DMS53 (cell line): ENCODE measurements around the gene ZMYND10.

Source experiments
- DNase-seq: peaks from one replicate; lab custom pipeline; 2025; lab: John Stamatoyannopoulos, UW

ZMYND10 gene

DNA sequence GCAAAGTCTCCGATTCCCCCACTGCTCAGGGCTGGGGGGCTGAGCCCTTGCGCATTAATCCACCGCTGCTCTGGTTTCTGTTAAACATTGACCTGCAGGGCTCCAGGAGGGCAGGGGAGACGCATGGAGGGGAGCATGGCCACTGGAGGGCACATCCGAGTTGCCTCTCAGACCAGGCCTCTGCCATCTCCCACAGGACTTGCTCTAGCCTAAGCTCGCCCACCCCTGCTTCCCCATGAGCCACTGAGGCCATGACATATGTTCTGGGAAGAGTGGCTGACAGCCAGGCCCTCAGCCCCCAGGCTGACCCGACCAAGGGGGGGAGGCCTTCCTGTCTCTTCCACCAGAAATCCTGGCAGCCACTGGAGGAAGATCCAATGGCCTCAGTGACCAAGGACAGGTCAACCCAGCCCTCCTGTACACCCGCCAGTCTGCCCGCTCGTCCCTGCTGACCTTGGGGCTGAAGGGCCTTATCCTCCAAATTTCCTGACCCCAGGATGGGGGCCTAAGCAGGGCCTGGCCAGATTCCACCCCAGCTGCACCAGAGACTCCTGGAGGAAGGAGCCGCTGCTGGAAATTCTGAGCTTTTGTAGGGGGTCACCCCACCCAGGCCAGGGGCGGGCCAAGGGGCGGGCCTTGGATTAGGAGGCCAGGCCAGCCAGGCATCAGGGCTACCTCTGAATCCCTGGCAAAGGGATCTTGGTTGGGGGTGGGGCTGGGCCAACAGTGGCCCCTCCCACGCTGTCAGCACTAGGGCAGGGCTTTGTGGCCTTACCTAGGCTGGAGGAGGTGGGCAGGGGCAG is 42.3 kb downstream of the ZMYND10 start, which contains the start of gene HYAL1:
Gene HYAL1 (minus strand): TSS at position 562 of the 803 bp plus-strand sequence. CDS start 618 bp downstream, outside the sequence.
- DNase-seq: no peak

DNA sequence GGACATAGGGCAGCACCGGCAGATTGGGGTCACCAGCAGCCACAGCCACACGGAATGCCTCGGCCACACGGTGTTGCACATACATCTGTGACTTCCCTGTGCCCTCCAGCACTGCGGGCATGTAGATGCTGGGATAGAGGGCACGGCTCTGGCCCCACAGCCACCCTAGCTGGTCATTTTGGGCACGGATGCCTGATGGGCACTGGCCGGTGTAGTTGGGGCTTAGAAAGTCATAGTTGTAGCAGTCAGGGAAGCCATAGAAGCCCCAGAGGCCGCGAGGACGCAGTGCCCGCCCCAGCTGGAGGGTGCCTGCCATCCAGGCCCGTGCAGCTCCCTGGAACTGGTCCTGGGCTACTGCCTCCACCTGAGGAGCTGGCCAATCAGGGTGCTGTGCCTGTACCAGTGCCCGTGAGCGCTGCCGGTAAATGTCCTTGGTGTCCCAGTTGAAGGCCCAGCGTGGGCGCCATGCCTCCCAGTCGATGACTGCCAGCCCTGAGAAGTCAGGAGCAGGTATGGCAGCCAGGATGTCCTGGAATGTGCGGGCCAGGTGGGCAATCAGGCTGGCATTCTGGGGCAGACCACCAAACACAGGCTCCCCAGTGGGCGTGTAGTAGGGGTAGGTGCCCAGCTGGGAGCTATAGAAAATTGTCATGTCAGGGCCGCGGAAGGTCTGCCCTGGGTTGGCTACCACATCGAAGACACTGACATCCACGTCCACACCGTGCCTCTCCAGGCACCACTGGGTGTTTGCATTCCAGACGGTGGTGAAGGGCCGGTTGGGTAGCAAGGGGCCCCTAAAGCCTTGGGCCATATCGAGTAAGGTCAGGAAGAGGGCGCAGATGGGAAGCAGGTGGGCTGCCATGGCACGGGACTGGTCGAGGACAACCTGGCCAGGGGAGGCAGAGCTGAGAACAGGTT is 43.2 kb downstream of the ZMYND10 start:
- no peak for DNase-seq

DNA sequence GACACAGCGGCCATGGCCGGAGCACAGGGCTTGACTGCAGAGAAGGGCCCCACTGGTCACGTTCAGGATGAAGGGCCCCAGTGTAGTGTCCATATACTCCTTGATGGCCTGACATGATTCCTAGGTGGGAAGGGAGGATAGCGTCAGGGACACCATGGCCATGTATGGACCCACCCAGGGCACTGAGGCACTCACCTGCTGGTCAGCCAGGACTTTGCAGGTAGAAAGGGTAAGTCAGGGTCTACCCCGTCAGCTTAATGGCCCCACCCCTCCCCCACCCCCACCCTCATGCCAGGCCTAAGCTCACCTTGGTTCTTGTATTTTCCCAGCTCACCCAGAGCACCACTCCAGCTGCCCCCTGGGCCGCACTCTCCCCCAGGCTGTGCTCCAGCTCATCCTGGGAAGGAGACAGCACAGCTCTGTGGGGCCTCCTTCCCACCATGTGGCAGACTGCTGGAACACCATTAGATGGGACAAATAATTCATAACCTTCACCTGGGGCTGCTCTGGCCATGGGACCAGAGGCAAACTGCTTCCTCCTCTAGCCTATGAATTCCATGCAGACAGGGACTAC is 44.8 kb downstream of the ZMYND10 start:
- no peak for DNase-seq

DNA sequence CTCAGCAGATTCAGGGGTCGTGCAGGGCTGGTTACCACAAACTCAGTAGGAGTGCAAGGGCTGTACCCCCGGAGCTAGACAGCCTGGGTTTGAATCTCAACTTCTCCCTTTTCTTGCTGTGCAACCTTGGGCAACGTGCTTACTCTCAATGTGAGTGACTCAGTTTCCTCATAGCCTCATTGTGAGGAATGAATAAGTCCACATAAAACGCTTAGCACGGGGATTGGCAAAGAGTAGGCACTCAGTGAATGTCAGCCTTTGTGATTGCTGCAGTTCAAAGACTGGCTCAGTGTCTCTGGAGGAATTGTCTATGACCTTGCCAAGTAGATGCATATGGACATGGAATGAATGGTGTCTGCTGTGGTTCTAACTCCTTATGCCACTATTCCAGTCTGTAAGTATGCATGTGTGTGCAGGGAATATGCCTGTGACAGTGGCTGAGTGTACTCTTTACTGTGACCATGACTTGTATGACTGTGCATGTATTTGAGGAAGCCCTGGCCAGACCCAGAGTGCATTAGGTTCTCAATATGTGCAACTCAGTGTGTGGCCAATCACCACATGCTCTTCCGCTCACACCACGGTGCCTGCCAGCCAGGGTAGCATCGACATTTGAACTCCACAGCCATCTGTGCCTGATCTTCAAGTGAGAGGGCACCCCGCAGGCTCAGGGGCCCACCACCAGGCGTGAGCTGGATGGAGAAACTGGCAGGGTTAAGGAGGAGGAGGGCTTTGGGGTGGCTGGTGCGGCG is 45.4 kb downstream of the ZMYND10 start:
- DNase-seq: no peak

DNA sequence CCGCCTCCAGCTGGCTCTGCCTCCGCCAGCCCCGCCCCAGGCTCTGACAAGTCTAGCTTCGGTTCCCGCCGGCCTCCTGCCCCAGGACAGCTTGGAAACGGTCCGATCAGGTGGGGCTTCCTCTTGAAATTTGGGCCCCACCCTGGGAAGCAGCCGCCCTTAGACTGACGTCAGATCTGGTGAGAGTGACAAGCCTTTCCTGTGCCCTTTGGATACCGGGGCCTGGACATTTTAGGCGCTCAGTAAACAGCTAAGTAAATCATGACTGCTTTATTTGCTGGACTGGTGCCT is 45.9 kb downstream of the ZMYND10 start:
- no peak for DNase-seq

DNA sequence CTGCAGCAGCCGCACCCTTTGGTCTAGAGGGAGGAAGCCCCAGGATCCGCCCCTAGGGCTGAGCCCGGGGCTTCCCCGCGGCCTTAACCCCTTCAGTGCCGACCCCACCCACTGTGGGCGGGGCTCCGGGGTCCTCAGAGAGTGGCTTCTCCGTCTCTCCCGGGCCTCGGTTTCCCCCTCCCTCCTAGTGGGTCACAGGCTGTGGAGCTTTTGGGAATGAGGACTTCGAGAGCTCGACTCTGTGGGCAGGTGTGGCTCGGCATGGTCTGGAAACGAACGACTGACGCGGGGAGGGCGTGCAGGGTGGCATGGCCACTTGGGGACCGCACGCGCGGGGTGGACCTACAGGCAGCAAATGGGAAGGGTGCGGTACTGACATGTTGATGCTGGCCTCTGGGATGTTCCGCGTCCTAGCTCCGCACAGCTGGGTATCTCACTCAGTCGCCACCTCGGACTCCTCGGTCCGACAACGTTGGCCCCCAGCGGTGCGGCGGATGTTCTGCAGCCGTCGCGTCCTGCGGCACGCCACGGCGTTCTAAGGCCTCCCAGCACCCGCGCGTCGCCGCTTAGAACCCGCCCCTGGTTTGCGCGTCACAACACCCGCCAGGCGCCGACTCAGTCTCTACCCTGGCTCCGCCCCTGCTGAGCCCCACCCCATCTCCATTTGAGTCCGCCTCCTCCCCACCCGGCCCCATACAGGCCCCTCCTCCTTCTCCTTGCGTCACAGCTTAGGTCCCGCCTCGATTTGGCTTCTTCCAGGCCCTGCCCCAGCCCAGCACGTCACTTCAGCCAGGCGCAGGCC is 46.5 kb downstream of the ZMYND10 start, which contains the start of the genes HYAL3 and NAA80:
Gene HYAL3 (minus strand): TSS at position 570 of the 802 bp plus-strand sequence. CDS start 3,803 bp downstream, outside the sequence.
Gene NAA80 (minus strand): TSS at position 570 of the 802 bp plus-strand sequence. CDS start 1,942 bp downstream, outside the sequence.
- peak; percentile 95 for DNase-seq

DNA sequence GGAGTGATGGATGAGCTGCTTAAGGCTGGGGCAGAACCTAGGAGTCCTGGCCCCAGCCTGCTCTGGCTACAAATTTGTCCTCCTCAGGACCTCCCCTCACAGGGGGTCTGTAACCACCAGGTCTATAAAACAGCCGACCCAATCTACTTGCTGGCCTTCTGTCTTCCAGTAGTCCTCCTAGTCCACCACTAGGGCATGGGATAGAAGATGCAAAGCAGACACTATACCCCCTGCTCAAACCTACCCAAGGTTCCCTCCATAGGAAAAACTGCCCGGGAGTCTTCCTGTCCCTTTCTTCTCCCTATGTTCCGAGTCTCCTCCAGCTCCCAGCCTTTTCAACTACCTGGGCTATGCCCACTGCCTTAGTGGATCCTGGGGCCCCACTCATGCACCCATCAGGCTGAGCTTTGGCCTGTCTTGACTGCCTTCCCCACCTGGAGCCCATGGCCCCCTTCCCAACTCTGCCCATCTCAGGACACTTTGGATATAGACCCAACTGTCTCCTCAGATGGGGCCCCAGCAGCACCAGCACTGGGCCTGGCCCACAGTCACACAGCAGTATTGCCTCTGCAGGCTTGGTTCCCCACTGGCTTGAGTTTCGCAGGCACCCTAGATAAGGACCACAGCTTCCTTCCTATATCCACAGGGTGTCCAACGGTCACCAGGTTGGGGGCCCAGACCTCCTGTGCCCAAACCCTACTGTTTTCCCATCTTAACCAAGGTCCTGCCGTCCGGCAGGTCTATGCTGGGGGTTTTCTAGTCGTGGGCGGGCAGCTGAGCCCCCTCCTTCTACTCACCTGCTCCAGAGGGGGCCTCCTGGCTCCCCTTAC is 47.4 kb downstream of the ZMYND10 start:
- DNase-seq: peak; percentile 5

DNA sequence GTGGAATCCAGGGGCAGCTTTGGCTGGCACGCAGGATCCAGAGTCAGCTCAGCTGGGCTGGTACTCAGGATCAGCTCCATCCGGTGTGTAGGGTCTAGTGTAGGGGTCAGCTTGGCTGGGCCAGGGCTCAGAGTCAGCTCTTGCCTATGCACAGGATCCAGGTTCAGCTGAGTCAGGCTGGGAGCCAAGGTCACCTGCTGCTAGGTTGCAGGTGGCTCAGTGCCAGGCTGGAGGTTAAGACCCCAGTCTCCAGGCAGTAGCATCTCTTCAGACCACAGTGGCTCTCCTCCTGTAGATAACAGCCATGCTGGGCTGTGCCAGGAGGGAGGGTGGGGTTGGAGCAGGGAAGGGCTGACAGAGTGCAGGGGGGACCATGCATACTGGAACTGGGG is 48.2 kb downstream of the ZMYND10 start:
- DNase-seq: no peak

DNA sequence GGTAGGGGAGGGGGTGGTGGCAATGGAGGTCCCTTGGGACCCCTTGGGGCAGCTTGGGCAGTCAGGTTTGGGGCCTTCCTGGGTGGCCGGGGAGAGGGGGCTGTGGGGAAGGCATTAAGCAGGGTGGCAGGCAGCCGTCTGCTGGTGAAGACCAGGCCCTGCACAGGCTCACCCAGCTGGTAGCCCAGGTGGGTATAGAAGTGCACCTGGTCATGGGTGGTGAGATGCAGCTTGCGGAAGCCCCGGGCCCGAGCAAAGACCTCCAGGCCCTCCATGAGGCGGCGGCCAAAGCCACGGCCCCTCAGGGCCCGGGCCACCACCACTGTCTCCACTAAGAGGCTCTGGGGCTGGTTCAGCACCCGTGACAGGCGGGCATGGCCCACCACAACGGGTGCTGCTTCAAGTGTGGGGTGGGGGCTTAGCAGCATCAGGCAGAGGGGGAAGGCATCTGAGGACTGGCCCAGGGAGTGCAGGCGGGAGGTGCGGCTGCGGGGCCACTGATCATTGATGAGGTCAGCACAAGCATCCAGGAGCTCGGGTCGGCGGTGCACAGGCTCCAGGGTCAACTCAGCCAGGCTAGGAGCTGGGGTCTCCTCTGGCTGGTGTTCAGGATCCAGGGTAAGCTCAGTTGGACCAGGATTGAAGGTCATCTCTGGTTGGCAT is 48.7 kb downstream of the ZMYND10 start:
- no peak for DNase-seq

DNA sequence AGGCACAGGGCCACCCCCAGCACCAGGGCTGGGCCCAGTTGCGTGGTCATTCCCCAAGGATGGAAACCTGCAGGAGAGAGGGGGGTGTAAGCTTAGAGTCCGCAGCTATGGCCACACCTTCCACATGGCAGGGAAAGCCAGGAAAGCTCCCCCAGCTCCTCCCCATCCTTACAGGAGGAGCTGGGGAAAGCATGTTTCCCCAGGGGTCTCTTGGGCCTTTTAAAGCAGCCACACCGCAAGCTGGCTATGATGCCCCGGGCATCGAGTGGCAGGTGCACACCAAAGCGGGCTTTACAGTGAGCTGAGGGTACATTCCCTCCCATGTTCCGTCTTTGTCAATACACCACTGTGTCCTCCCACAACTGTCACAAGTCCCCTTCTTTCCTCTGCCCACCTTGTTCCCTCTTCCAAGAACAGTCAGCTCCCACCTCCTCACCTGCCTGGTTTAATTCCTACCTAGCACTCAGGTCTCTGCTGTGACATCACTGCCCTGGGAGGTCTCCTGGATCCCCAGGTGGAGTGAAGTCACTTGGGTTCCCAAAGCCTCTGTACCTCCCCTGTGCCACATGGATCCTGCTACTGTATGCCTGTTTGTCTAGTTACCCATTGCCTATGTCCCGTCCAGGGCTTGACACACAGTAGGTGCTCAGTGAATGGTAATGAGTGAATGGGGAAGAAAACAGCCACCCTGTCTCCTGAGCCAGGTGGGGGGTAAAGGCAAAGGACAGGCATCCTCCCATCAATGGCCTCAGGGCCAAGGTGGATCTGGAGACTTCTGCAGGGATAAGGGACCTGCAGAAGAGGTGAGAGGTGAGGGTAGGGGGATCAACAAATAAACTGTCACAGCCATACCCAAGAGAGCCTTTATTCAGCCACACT is 49.7 kb downstream of the ZMYND10 start:
- no peak for DNase-seq

DNA sequence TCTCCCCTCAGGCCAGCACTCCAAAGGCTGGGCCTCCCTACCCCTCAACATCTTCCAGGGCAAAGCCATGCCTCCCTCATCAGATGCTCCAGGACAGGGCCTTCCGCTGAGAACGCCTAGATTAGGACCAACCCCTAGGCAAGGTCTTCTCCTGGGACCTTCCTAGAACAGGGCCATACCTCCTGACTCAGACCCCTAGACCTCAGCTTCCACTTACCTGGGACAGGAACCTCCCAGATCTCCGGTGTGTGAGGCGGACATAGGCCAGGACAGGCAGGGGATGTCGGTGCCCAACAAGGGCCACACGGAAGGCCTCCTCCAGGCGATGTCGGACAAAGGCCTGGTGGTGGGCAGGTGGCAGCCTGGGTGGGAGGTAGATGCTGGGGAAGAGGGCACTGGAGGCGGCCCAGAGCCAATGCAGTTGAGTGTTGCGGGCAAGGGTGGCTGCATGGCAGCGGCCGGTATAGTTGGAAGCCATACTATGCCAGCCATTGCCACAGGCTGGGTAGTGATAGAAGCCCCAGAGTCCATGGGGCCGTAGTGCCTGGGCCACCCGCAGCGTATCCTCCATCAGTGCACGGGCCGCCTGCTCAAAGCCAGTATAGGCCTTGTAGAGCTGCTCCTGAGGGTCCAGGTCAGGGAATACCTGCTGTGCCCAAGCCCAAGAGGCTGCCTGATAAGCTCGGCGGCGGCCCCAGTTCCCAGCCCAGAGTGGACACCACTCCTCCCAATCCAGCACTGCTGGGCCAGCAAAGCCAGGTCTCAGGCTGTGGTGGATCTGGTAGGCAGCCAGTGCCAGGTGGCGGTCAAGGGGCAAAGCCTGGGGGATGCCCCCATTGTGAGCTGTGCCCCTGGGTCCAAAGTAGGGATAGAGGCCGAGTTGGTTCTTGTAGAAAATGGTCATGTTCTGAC is 50.8 kb downstream of the ZMYND10 start:
- DNase-seq: no peak

DNA sequence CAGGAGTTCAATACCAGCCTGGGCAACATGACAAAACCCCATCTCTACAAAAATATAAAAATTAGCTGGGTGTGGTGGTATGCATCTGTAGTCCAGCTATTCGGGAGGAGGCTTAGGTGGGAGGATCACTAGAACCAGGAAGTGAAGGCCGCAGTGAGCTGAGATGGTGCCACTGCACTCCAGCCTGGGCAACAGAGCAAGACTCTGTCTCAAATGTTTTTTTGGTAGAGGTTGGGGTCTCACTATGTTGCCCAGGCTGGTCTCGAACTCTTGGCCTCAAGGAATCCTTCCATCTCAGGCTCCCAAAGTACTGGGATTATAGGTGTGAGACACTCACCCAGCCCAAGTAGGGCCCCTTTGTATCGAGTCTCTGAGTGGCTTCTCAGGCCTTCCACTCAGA is 51.4 kb downstream of the ZMYND10 start:
- no peak for DNase-seq

DNA sequence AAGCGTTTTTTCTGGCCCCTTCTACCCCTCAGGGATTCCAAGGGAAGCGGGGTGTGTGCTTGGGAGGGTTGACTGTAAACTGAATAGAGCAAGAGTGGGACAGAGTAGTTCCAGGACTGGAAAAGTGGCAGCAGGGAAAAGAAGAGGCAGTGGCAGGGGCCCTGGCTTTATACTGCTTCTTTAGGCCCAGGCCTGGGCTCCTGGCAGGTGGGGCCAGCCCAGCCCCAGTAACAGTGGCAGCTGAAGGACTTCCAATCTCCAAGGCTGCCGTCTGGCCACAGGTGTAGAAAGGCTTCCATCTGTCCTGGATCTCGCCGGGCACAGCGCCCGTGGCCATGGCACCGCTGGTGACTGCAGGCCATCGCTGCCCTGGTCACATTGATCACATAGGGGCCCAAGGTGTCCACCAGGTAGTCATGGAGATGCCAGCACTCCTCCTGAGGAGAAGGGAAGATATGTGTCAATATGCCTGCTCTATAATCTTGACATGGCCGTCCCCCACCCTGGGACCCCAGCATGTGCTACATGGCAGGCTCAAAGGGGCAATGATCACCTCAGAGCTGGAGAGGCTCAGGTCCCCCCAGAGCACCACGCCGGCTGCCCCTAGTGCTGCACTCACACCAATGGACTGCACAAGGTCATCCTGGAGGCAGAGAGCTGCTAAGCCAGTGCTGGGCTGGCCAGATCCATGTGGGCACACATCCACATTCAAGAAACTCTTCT is 52.3 kb downstream of the ZMYND10 start:
- no peak for DNase-seq

DNA sequence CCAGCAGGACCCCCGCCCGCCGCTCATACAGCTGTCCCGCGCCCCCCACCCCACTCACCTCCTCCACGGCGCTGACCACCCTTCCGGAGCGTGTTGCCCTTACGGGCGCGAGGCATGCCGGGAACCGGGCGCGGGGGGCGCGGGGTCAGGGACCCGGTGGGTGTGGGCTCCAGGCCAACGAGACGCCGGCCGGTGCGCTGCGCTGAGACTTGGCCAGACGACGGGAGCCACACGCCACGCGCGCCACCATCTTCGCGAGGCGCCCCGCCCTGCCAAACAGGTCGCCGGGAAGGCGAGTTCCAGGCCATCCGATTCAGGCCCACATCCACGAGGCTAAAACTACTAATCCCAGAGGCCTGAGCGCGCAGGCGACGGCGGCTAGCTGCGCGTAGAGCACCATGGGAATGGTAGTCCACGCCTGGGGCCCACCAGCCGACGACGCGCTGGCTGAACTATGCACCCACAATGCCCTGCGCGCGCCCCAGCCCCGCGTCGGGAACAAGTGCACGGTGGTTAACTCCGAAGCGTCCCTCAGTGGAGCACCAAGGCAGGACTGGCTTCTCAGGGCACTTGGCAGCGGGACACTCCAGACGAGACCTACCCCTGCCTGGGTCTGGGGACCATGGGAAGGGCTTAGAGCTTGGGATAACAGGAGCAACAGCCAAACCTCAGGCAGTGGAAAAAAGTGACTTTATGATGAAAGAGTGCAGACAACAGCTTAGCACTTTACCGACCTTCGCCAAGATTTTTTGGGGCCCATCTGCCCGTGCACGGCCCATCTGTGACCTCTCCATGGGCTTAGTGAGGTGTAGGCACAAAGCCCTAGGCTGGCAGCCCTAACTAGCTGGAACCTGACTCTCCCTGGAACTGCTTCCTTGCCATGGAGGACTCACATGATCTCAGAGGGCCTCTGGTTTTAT is 53.1 kb downstream of the ZMYND10 start, which contains the start of gene IFRD2:
Gene IFRD2 (minus strand): TSS at position 271 of the 920 bp plus-strand sequence. CDS start 155 bp downstream, at position 116.
- peak; percentile 94 for DNase-seq
